Activated B cell treated with CpG ODN at 0.5 μM for 24 hours (primary cell): ENCODE data around the gene MLLT3. TPM values are rescaled to one million over a fixed set of nuclear protein-coding genes. Genes with fewer than 3 reads are reported as not detected.

ENCODE experiments used
- ATAC-seq: fragments of 200-7000 bp; cut with Tn5 transposase; one replicate; pipeline ENCODE4 v1.10.0; 2021; ENCODE audit warnings: low read depth, mild to moderate bottlenecking, moderate library complexity
- CTCF ChIA-PET: fragments of 350-600 bp; sonication (Branson Sonifier 250); formaldehyde crosslinking; loops from one replicate; lab custom pipeline; 2021; ENCODE audit warnings: antibody characterized with exemption; lab: Charles Lee
- POLR2A ChIA-PET: fragments of 350-600 bp; sonication (Branson Sonifier 250); formaldehyde crosslinking; loops from one replicate; lab custom pipeline; 2021; ENCODE audit warnings: antibody characterized with exemption; lab: Charles Lee
- DNase-seq: peaks from one replicate; pipeline ENCODE4 v3.0.0; 2022
- H3K27ac Mint-ChIP-seq: one replicate; pipeline ENCODE4 v1.8.0; 2020; ENCODE audit warnings: mixed read lengths
- H3K27me3 Mint-ChIP-seq: one replicate; pipeline ENCODE4 v1.8.0; 2021; ENCODE audit warnings: mixed read lengths
- H3K36me3 Mint-ChIP-seq: one replicate; pipeline ENCODE4 v1.8.0; 2021; ENCODE audit warnings: low read depth, mixed read lengths
- H3K4me1 Mint-ChIP-seq: one replicate; pipeline ENCODE4 v1.8.0; 2021; ENCODE audit warnings: mixed read lengths
- H3K4me3 Mint-ChIP-seq: one replicate; pipeline ENCODE4 v1.8.0; 2020; ENCODE audit warnings: mild to moderate bottlenecking, mixed read lengths
- H3K9me3 Mint-ChIP-seq: one replicate; pipeline ENCODE4 v1.8.0; 2020; ENCODE audit warnings: mixed read lengths
- intact Hi-C: fragments of 100-400 bp; cut with micrococcal nuclease; formaldehyde crosslinking; loops from one replicate; pipeline ENCODE4 v1.15.1; 2024
- total RNA-seq: library from RNA; stranded (reverse); gene quantifications from 2 replicates; pipeline ENCODE4 v1.2.3, GENCODE V29; 2022
- TF ChIP-seq, protein P1 (sequence below): fragments of 200-600 bp; IDR thresholded peaks from one replicate; pipeline ENCODE4 v1.8.0; 2022; ENCODE audit warnings: antibody characterized with exemption, mild to moderate bottlenecking

Gene MLLT3
- total RNA-seq, 1 donor from 2014 or later = 1.5 TPM

DNA sequence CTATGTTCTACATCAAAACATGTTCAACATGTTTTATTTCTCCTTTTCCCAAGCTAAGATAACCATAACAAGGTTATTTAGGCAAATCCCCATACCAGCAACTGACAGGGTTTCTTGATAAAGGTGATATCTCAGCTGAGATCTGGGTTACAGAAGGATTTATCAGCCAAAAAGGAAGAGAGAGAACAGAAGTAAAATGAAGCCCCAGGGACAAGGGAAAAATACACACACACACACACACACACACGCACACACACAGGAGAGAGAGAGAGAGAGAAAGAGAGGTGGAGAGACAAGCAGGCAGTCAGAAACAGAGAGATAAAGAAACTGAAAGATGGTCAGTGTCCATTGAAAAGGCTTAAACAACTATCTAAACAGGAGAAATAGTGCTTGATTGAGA, 19.7 kb upstream of the MLLT3 start:
- ATAC-seq = no peak
- no peak overlapping the region for H3K4me3 Mint-ChIP-seq
- H3K27me3 Mint-ChIP-seq = peaks cover 43% of the 10 kb centered on the region
- H3K4me1 Mint-ChIP-seq = peaks cover 9% of the 10 kb centered on the region
- H3K9me3 Mint-ChIP-seq = no peaks in the 10 kb centered on the region
- CTCF ChIA-PET = no interaction called here
- no peaks in the 10 kb centered on the region for H3K36me3 Mint-ChIP-seq
- intact Hi-C loops = no loop called here
- POLR2A ChIA-PET = no interaction called here
- no peak for DNase-seq
- TF ChIP-seq, protein P1, sequence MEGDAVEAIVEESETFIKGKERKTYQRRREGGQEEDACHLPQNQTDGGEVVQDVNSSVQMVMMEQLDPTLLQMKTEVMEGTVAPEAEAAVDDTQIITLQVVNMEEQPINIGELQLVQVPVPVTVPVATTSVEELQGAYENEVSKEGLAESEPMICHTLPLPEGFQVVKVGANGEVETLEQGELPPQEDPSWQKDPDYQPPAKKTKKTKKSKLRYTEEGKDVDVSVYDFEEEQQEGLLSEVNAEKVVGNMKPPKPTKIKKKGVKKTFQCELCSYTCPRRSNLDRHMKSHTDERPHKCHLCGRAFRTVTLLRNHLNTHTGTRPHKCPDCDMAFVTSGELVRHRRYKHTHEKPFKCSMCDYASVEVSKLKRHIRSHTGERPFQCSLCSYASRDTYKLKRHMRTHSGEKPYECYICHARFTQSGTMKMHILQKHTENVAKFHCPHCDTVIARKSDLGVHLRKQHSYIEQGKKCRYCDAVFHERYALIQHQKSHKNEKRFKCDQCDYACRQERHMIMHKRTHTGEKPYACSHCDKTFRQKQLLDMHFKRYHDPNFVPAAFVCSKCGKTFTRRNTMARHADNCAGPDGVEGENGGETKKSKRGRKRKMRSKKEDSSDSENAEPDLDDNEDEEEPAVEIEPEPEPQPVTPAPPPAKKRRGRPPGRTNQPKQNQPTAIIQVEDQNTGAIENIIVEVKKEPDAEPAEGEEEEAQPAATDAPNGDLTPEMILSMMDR = no peak
- no peak overlapping the region for H3K27ac Mint-ChIP-seq

DNA sequence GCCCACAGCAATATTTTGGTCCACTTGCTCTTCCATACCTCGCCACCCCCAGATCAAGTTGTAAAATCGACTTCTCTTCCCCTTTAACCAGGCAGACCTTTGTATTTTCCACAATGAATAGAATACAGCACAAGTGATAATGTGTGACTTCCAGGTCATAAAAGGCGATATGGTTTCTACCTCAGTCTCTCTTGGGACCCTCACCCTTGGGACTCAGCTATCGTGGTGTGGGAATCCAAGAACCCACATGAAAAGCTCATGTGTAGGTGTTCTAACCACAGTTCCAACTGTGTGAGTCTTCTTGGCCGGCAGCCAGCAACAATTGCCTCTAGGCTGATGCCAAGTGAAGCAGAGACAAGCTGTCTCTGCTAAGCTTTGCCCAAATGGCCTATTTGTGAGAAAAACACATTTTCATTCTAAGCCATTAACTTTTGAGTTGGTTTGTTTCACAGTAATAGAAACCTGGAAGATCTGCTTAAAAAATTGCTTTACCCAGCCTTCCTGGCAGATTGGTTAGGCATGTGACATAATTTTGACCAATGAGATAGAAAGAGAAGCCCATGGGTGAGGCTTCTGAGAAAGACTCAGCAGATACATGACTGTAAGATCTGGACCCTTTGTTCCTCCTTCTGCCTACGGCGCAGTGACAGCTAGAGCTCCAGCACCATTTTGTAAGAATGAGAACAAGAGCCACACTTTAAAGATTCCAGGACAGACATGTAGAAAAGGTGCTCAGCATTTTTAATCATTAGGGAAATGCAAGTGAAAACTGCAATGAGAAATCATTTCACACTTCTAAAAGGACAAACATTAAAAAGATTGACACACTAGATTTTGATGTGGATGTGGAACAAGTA, 18.3 kb upstream of the MLLT3 start:
- no peaks in the 10 kb centered on the region for H3K9me3 Mint-ChIP-seq
- intact Hi-C loops = loop anchor here (1.0 to 2.0 kb wide), 2 partner anchors 18 to 44 kb away; partner anchors contain the start of genes FOCAD and MLLT3
- TF ChIP-seq, protein P1 = no peak
- ChIA-PET CTCF (interaction anchor here (3.3 kb wide), 1 partner anchor 16 kb away, joined by 12 read pairs; no protein-coding TSS in a partner anchor), POLR2A (interaction anchor here (1.1 kb wide), 1 partner anchor 19 kb away, joined by 4 read pairs; the partner anchor contains the start of gene MLLT3)
- H3K36me3 Mint-ChIP-seq = no peaks in the 10 kb centered on the region
- peaks cover 47% of the 10 kb centered on the region for H3K27me3 Mint-ChIP-seq
- ATAC-seq (peak; percentile 93), DNase-seq (peak; percentile 34)
- peaks cover 9% of the 10 kb centered on the region for H3K4me1 Mint-ChIP-seq
- H3K4me3 Mint-ChIP-seq = no peak overlapping the region
- H3K27ac Mint-ChIP-seq = no peak overlapping the region

DNA sequence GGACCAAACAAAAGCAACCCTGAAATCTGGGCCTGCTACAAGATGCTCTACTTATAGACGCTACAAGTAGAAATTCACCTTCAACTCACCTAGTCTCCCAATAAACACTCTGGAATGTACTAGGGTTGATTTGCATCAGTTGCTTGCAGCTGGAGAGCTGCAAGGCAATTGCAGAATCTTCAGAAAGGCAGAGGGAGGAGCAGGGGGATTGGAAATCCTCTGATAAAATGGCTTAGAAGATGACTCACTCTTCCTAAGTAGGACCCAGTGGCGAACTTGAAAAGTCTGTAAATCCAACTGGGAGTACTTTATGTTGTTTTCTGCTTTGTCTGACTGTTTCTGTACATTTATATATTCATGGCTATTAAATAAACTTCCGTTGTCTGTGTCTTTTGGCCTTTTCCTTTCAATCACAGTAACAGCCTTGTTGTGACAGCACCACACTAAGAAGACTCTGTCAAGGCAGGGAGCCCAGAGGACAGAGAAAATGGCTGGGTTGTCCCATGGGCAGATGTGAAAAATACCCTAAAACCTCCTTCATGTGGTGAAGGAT, 14.7 kb upstream of the MLLT3 start:
- no peak overlapping the region for H3K27ac Mint-ChIP-seq
- H3K36me3 Mint-ChIP-seq = no peaks in the 10 kb centered on the region
- ChIA-PET CTCF (interaction anchor here (1.1 to 1.8 kb wide), 2 partner anchors 15 to 710 kb away, joined by 4 to 5 read pairs; partner anchors contain the start of gene MLLT3), POLR2A (no interaction called here)
- TF ChIP-seq, protein P1 = no peak
- H3K9me3 Mint-ChIP-seq = no peaks in the 10 kb centered on the region
- H3K4me1 Mint-ChIP-seq = peaks cover 9% of the 10 kb centered on the region
- H3K27me3 Mint-ChIP-seq = peaks cover 48% of the 10 kb centered on the region
- DNase-seq (no peak), ATAC-seq (no peak)
- intact Hi-C loops = no loop called here
- no peak overlapping the region for H3K4me3 Mint-ChIP-seq

DNA sequence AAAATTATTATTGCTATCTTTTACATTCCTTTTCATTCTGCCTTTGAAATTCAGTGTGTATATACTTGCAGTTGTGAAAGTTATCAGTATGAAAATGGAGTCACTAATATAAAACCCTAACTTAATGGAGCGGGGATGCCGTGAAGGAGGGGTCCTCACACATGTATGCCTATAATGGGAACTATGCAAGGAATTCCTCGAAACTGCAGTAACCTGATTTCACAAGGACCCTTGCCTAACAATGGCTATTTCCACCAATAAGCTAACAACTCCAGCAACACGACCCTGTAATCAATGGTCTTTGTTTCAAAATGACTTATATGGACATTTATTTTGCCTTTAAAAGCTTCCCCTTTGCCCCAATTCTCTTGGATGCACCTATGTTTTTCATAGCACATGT, 12.6 kb upstream of the MLLT3 start:
- Mint-ChIP-seq H3K36me3 (no peaks in the 10 kb centered on the region), H3K27ac (no peak overlapping the region), H3K9me3 (no peaks in the 10 kb centered on the region), H3K4me1 (no peaks in the 10 kb centered on the region), H3K4me3 (no peak overlapping the region), H3K27me3 (peaks cover 55% of the 10 kb centered on the region)
- POLR2A ChIA-PET = no interaction called here
- intact Hi-C loops = no loop called here
- no peak for DNase-seq
- CTCF ChIA-PET = interaction anchor here (2.1 kb wide), 1 partner anchor 9 kb away, joined by 7 read pairs; no protein-coding TSS in a partner anchor
- TF ChIP-seq, protein P1 = no peak
- ATAC-seq = no peak

DNA sequence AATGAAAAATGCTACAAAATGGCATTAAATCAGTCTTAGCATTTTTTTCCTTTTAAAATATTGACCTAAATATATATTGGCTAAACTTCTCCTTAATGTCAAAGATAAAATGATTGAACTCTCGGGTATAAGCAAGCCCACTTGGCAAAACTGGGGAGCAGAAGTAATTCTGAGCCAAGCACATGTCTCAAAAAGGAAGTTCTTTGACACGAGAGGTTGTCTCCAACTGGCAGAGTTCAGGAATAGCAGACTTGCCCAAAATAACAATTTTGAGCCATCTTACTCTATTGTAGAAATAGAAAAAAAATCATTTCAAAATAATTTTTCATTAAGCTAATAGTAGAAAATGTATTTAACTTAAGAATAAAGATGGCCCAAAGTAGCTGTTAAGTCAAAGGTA, 10.4 kb upstream of the MLLT3 start:
- Mint-ChIP-seq H3K36me3 (no peaks in the 10 kb centered on the region), H3K9me3 (no peaks in the 10 kb centered on the region), H3K27me3 (peaks cover 55% of the 10 kb centered on the region), H3K4me1 (no peaks in the 10 kb centered on the region), H3K4me3 (no peak overlapping the region), H3K27ac (no peak overlapping the region)
- ChIA-PET POLR2A (no interaction called here), CTCF (no interaction called here)
- ATAC-seq = no peak
- no peak for DNase-seq
- intact Hi-C loops = no loop called here
- TF ChIP-seq, protein P1 = no peak
